Karpas-422 (cell line): ENCODE data around the gene SPRYD3. TPM values are rescaled to one million over a fixed set of nuclear protein-coding genes. Genes with fewer than 3 reads are reported as not detected.

Source experiments
- small RNA-seq: library from RNA; depleted of rRNA; stranded (forward); fragments of <200 nt; gene quantifications from one replicate; pipeline ENCODE3, GENCODE V24; 2014
- total RNA-seq: library from RNA; depleted of rRNA; stranded (reverse); fragments of >200 nt; shearing (Covaris generic); gene quantifications from 2 replicates; pipeline ENCODE4 v1.2.3, GENCODE V29; 2014; ENCODE audit warnings: low replicate concordance; rRNA removed

The SPRYD3 gene
- total RNA-seq, 1 experiment from 2014 or later = 11.1 TPM

Small RNA genes within 50 kb of the gene (small RNA-seq; reads per million reads assigned to genes)
- gene MIR6757 = not detected

Other genes with a start within 250 kb of the SPRYD3 start
- gene KRT79, start 245.1 kb downstream of the SPRYD3 start, total RNA-seq = not detected in 2 replicates
- not detected in 2 replicates for gene KRT78, start 230.4 kb downstream of the SPRYD3 start, total RNA-seq
- gene KRT8, start 174.3 kb downstream of the SPRYD3 start, total RNA-seq = not detected in 2 replicates
- gene KRT18, start 130.3 kb downstream of the SPRYD3 start, total RNA-seq = not detected in 2 replicates
- gene EIF4B, start 72.9 kb downstream of the SPRYD3 start, total RNA-seq = 549 and 718 TPM in 2 replicates
- gene TNS2, start 29.3 kb downstream of the SPRYD3 start, total RNA-seq = 0.48 TPM in 1 of 2 replicates, not detected in the other
- 0.54 TPM in 1 of 2 replicates, not detected in the other for gene IGFBP6, start 18.3 kb upstream of the SPRYD3 start, total RNA-seq
- gene SOAT2, start 24.1 kb upstream of the SPRYD3 start, total RNA-seq = not detected in 2 replicates
- 24.0 and 30.6 TPM in 2 replicates for gene ZNF740, start 101.3 kb upstream of the SPRYD3 start, total RNA-seq
- gene CSAD, start 101.5 kb upstream of the SPRYD3 start, total RNA-seq = 13.1 and 19.2 TPM in 2 replicates
- 124 and 159 TPM in 2 replicates for gene ITGB7, start 127.9 kb upstream of the SPRYD3 start, total RNA-seq
- gene RARG, start 152.8 kb upstream of the SPRYD3 start, total RNA-seq = 1.7 and 6.5 TPM in 2 replicates
- 9.4 and 22.8 TPM in 2 replicates for gene ESPL1, start 188.9 kb upstream of the SPRYD3 start, total RNA-seq
- gene PFDN5, start 216.2 kb upstream of the SPRYD3 start, total RNA-seq = 387 and 492 TPM in 2 replicates
- 67.1 and 85.5 TPM in 2 replicates for gene MYG1, start 220.3 kb upstream of the SPRYD3 start, total RNA-seq
- 37.3 and 63.6 TPM in 2 replicates for gene AAAS, start 242.2 kb upstream of the SPRYD3 start, total RNA-seq